ENCODE results near the gene CCDC92.

- TF ChIP-seq CTCF (IDR thresholded peaks at IDR 0.05; ENCODE audit: insufficient read depth, low read length, poor library complexity, severe bottlenecking): no peak
- TF ChIP-seq EZH2phosphoT487 (conservative IDR thresholded peaks at IDR 0.05; ENCODE audit: low read length): no peak
These were observed 81.0 kb downstream of the CCDC92 start for GRCh38 chr12:123891516-123892179.
